HT1080 (cell line): ENCODE results near the gene NFAM1. TPM values are rescaled to one million over a fixed set of nuclear protein-coding genes. Genes with fewer than 3 reads are reported as not detected.
A peak's percentile ranks its signal among the peaks of the same experiment; 100 is the strongest.

ENCODE experiments used
- DNase-seq: peaks from one replicate; pipeline ENCODE4 v3.0.0-alpha.2; 2015; ENCODE audit warnings: low read depth
- total RNA-seq: library from RNA; depleted of rRNA; stranded (reverse); fragments of >200 nt; shearing (Covaris generic); gene quantifications from 2 replicates; pipeline ENCODE4 v1.2.3, GENCODE V29; 2014

The NFAM1 gene
- total RNA-seq, 1 experiment from 2014 or later: not detected

DNA sequence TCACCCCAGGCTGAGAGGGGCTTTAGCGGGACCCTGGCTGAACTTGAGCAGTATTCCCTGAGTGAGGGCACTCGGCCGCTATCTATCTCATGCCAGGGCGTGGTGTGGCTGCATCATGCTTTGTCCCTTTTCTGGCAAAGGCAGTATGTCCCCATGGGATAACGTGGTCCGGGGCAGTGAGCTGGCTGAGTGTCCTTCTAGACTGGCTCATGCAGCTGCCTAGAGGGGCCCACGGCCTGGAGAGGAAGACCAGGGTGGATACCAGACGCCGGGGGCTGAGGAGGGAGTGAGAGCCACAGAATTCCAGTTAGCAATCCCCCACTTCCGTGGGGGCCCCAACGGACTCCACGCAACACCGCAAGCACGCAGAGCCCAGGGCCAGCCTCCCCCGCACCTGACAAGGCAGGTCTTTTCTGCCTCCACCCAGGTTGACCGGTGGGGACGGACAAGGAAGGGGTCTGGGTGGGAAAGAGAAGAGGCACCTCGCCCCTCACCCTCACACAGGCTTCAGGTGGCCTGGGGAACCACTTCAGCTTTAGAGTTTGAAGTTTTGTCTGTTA lies 15.5 kb downstream of the NFAM1 start:
- DNase-seq: no peak

- DNase-seq: no peak
Measured at GRCh38 chr22:42414565-42415303, 17.5 kb downstream of the NFAM1 start.

GRCh38 chr22:42414021-42414420 lies 18.2 kb downstream of the NFAM1 start:
- no peak for DNase-seq

DNA sequence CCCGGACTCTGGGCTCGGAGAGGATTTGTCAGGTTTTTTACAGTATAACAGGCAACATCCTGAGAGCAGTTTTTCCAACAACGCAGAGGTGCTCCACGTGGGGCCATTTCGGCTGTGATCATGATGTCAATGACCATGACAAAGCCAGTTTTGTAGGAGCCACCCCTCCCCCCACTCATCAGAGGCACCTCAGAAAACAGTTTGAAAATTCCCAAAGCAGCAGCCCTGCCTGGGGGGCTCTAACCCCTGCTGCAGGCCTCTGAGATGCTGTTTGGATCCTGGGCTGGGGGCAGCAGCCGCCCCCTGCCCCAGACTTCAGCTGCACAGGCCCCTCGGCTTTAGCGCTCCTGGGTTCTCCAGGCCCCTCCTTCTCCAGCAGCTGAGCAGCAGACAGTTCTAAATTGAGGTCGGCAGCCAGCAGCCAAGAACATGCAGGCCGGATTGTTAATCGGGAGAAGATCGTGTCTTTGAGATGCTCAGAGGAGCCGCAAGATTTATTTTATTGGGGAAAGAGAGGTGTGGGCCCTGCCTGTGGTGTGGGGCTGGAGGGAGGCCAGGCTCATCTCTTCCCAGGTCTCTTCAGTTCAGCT lies 19.4 kb downstream of the NFAM1 start:
- no peak for DNase-seq

DNA sequence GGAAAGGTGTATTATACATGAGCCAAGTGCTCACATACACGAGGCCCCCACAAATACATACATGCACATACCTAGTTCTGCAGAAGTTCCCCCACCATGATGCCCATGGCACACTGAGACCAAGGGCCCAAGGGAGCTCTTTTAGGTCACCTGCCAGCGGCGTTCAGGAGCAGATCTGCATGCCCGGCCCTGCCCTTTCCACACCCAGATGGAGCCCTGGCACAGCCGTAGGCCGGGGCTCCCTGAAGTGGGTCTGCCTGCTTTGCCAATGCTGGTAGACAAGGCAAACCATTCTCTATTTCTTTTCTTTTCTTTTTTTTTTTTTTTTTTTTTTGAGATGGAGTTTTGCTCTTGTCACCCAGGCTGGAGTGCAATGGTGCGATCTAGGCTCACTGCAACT lies 21.5 kb downstream of the NFAM1 start:
- no peak for DNase-seq

DNA sequence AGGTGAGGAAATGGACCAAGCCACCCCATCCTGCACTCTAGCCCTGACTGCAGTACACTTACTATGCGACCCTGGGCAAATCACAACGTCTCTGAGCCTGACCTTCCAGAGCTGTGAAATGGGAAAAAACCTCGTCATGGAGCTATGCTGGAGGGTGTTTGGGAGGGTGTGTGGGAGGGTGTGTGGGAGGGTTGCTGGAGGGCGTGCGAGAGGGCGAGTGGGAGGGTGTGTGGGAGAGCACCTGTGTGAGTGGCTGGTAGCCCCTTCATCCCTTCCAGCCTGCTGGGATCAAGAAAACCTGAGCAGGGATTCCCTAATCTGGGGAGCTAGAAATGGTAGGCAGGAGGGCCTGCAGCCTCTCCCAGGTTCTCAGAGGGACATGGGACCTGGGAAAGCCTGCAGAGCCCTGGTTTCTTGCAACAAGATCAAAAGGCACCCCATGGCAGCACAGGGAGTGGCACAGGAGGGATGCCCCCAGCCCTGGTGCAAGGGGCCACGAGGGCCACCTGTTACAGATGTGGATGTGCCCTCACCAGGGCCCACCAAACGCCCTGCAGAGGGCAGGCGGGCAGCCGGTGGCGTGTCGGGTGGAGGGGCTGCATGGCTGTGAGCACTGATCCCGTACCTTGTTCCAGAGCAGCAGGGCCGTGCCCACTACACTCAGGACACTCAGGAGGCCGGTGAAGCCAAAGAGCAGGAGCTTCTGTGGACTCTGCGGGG lies 23.2 kb downstream of the NFAM1 start:
- no peak for DNase-seq

- DNase-seq: no peak
Measured at GRCh38 chr22:42408276-42408675, 23.9 kb downstream of the NFAM1 start.

GRCh38 chr22:42404266-42404665 lies 27.9 kb downstream of the NFAM1 start:
- no peak for DNase-seq

GRCh38 chr22:42401535-42402334 lies 30.5 kb downstream of the NFAM1 start:
- no peak for DNase-seq

DNA sequence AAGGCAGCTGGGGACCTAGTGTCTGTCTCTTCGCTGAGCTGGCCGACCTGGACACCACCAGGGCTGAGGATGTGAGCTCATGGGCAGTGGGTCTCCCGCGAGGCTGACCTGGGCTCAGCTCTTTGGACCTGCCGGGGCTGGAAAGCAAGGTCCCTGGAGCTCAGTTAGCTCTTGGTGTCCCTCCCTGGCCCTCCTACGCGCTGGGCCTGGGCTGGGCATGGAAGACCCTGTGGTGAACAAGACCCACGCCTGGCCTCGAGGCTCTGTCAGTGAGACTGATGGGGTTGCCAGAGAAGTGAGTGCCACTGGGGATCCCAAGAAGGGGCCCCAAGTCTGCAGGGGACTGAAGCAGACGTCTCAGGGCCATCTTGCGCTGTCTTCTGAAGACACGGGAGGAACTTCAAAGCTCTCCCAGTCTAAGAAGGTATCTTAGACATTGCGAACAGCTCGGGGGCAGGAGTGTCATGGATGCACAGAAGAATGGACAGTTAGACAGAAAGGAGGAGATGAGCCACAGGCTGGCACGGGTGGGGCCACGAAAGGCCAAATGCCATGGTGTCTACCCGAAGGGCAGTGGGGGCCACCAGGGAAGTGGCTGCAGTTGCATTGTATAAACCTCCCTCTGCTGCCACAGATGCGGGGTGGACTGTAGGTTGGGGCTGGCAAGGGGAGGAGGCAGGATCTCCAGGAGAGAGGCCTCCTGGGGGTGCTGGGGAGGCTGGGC lies 31.2 kb downstream of the NFAM1 start:
- DNase-seq: no peak

GRCh38 chr22:42399315-42400271 lies 32.6 kb downstream of the NFAM1 start:
- no peak for DNase-seq

- DNase-seq: no peak
Measured at GRCh38 chr22:42397332-42398249, 34.6 kb downstream of the NFAM1 start.

DNA sequence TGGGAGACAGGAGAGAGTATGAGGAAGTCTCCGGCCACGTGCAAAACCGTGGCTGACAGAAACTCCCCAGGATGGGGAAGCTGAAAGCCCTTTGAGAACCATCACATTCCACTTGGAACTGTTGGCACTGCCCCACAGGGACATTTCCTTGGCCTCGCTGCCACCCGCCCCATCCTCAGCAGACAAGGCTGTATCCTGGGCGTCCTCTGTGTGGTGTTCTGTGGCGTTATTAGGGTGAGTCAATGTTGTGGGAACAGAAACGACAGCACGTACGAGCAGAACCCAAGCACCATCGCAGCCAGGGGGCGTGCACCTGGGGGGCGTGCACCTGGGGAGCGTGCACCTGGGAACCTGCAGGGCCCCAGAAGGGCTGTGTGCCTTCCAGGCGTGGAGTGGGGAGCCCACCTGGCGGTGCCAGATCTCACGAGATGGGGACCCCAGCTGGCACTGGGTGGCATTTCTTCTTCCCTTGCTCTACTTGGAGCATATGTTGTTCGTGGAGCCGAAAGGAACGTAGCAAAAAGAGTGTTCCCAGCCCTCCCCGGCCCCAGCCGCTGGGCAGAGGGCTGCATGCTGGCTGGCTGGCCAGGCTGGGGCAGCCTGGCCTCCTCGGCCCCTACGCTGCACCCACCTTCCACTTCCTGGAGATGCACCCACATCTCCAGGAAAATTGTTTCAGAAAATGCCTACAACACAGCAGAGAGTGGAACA lies 35.4 kb downstream of the NFAM1 start:
- DNase-seq: no peak

- no peak for DNase-seq
Measured at GRCh38 chr22:42389143-42389542, 43.1 kb downstream of the NFAM1 start.

DNA sequence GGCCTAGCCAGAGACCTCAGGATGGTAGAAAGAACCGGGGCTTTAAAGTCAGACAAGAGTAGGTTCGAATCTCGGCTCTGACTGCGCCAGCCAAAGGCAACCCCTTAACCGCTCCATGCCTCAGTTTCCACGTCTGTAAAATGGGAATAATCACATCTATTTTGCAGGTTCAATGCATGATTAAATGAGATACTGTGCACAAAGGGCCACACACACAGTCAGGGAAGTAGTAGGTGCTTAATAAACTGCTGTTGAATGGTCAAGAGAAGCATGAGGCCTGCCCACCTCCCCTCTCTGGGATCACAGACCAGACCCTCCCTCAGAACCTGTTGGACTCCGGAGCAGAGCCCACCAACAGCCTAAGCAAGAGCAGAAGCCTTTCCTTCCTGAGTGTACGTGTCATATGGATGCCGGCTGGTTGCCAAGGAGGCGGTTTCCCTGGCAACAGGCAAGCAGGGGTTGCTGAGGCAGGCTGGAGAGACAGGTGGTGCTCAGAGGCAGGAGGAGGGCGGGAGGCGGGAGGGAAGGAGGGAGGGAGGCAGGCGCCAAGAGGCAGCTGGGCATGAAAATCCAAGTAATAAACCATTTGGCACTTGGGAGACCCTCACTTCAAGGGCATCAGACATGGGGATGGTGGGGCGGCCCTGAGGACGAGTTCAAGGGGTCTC lies 43.9 kb downstream of the NFAM1 start:
- peak; percentile 31 for DNase-seq

- DNase-seq: no peak
Measured at GRCh38 chr22:42387631-42388030, 44.6 kb downstream of the NFAM1 start.

DNA sequence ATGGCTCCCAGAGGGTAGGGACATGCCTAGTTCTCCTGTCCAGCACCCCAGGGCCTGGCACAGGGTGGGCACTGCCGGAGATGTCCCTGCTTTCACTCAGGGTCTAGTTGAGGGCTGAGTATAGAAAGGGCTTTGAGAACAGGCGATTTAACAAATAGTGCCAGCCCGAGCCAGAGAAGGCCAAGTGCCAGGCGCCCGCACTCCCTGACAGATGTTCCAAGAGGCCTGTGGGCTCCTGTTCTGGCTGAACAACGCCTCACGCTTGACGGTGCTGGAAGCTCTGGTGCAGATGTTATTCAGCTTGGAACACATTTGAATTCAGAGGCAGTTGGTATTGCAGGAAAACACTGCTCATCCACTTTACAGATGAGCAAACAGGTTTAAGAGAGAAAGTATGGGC lies 46.5 kb downstream of the NFAM1 start:
- no peak for DNase-seq
